Measurements from ENCODE around the gene ACER2.

- TF ChIP-seq CTCF (IDR thresholded peaks at IDR 0.05) (no peak), POLR2A (IDR thresholded peaks at IDR 0.05) (no peak)
Measured at GRCh38 chr9:19372567-19372966, 36.2 kb upstream of the ACER2 start.

All from Peyer's patch (tissue), 4 donors.